Measurements from ENCODE around the gene CLIP3. TPM values are rescaled to one million over a fixed set of nuclear protein-coding genes. Genes with fewer than 3 reads are reported as not detected.
"Not testable (repeated sequence)": the region's sequence is repeated elsewhere in the genome, so short reads cannot be mapped to it uniquely, and the experiment has no call there.

The CLIP3 gene
- total and polyA plus RNA-seq, 2 donors (not counting 1 experiment from before 2014, with no cell fraction given): 0.42 to 1.3 TPM

- DNase-seq: no peak
- H3K27ac ChIP-seq (ENCODE audit: low read length in 2 of 2): no peak overlapping the region
- peaks cover 0 to 13% (median 0%) of the 10 kb centered on the region in 3 donors for H3K9me3 ChIP-seq (ENCODE audit: control extremely low read depth in 1 of 3, control insufficient read depth in 2 of 3, insufficient read depth in 1 of 3, low read length in 2 of 3)
- no peak overlapping the region for H3K9ac ChIP-seq (ENCODE audit: low read length)
- ATAC-seq (ENCODE audit: low read depth): no peak
- H4K20me1 ChIP-seq (ENCODE audit: control insufficient read depth, insufficient read depth, low read length, poor library complexity, severe bottlenecking): no peaks in the 10 kb centered on the region
- H3K27ac Mint-ChIP-seq: no peak overlapping the region
- H3K27me3 Mint-ChIP-seq: peaks cover 30% of the 10 kb centered on the region
- H3K9me3 Mint-ChIP-seq (ENCODE audit: insufficient read depth): no peaks in the 10 kb centered on the region
- H3K4me2 ChIP-seq (replicated peaks; ENCODE audit: low read depth, low read length, poor library complexity, severe bottlenecking): peak overlapping the region; percentile 87
- H3K4me3 ChIP-seq (ENCODE audit: control extremely low read depth in 1 of 5, extremely low read depth in 1 of 5, insufficient read depth in 1 of 5, low read depth in 2 of 5, low read length in 4 of 5): no peak overlapping the region
- H3K4me1 ChIP-seq (ENCODE audit: control insufficient read depth in 2 of 2, insufficient read depth in 2 of 2, low read length in 2 of 2): peaks cover 6 to 12% of the 10 kb centered on the region in 2 donors
- H3K36me3 ChIP-seq (replicated peaks in 1 of 2; ENCODE audit: control extremely low read depth in 1 of 2, control insufficient read depth in 1 of 2, extremely low read depth in 1 of 2, insufficient read depth in 2 of 2, low read length in 1 of 2): no peaks in the 10 kb centered on the region
- no peak overlapping the region for H2AFZ ChIP-seq (ENCODE audit: insufficient read depth, low read depth, low read length, poor library complexity, severe bottlenecking)
- POLR2A ChIA-PET: no interaction called here
- over 99% methylated on average over 5 of the region's 5 CpGs for WGBS (ENCODE audit: insufficient coverage)
- H3K79me2 ChIP-seq (ENCODE audit: control insufficient read depth, insufficient read depth, low read length): no peaks in the 10 kb centered on the region
- intact Hi-C loops (cut with micrococcal nuclease): no loop called here
- peaks cover 5% of the 10 kb centered on the region for H3K4me1 Mint-ChIP-seq
- peak overlapping the region; percentile 59 for H3K4me3 Mint-ChIP-seq
- TF ChIP-seq CTCF (IDR thresholded peaks at IDR 0.05) (no peak), EZH2 (IDR thresholded peaks at IDR 0.05; ENCODE audit: borderline replicate concordance, insufficient read depth, low read depth, low read length, poor library complexity, severe bottlenecking) (no peak)
- CTCF ChIA-PET: no interaction called here
- H3K27me3 ChIP-seq (replicated peaks in 1 of 4; ENCODE audit: control extremely low read depth in 1 of 4, control insufficient read depth in 3 of 4, insufficient read depth in 4 of 4, low read length in 3 of 4): peaks cover 0 to 18% (median 3%) of the 10 kb centered on the region in 4 experiments
These were observed 46.6 kb downstream of the CLIP3 start for GRCh38 chr19:35986111-35986510.

GRCh38 chr19:35983177-35983576 lies 49.5 kb downstream of the CLIP3 start:
- H3K27me3 ChIP-seq (replicated peaks in 1 of 4; ENCODE audit: control extremely low read depth in 1 of 4, control insufficient read depth in 3 of 4, insufficient read depth in 4 of 4, low read length in 3 of 4): peaks cover 0 to 19% (median 3%) of the 10 kb centered on the region in 4 experiments
- Mint-ChIP-seq H3K27me3 (peaks cover 47% of the 10 kb centered on the region), H3K4me3 (no peak overlapping the region), H3K27ac (no peak overlapping the region), H3K4me1 (peaks cover 5% of the 10 kb centered on the region), H3K9me3 (ENCODE audit: insufficient read depth) (no peaks in the 10 kb centered on the region)
- no peaks in the 10 kb centered on the region for H3K79me2 ChIP-seq (ENCODE audit: control insufficient read depth, insufficient read depth, low read length)
- no peaks in the 10 kb centered on the region for H3K36me3 ChIP-seq (replicated peaks in 1 of 2; ENCODE audit: control extremely low read depth in 1 of 2, control insufficient read depth in 1 of 2, extremely low read depth in 1 of 2, insufficient read depth in 2 of 2, low read length in 1 of 2)
- no peak overlapping the region for H3K9ac ChIP-seq (ENCODE audit: low read length)
- no peak overlapping the region for H2AFZ ChIP-seq (ENCODE audit: insufficient read depth, low read depth, low read length, poor library complexity, severe bottlenecking)
- no peaks in the 10 kb centered on the region for H3K9me3 ChIP-seq (ENCODE audit: control extremely low read depth in 1 of 3, control insufficient read depth in 2 of 3, insufficient read depth in 1 of 3, low read length in 2 of 3)
- peaks cover 6 to 12% of the 10 kb centered on the region in 2 donors for H3K4me1 ChIP-seq (ENCODE audit: control insufficient read depth in 2 of 2, insufficient read depth in 2 of 2, low read length in 2 of 2)
- ATAC-seq (ENCODE audit: low read depth) (no peak), DNase-seq (no peak)
- POLR2A ChIA-PET: no interaction called here
- CTCF ChIA-PET: no interaction called here
- H4K20me1 ChIP-seq (ENCODE audit: control insufficient read depth, insufficient read depth, low read length, poor library complexity, severe bottlenecking): no peaks in the 10 kb centered on the region
- intact Hi-C loops (cut with micrococcal nuclease): no loop called here
- no peak overlapping the region for H3K27ac ChIP-seq (ENCODE audit: low read length in 2 of 2)
- H3K4me3 ChIP-seq (ENCODE audit: control extremely low read depth in 1 of 5, extremely low read depth in 1 of 5, insufficient read depth in 1 of 5, low read depth in 2 of 5, low read length in 4 of 5): no peak overlapping the region
- TF ChIP-seq CTCF (IDR thresholded peaks at IDR 0.05) (no peak), EZH2 (IDR thresholded peaks at IDR 0.05; ENCODE audit: borderline replicate concordance, insufficient read depth, low read depth, low read length, poor library complexity, severe bottlenecking) (no peak)
- WGBS (ENCODE audit: insufficient coverage): 84% methylated on average over 4 of the region's 8 CpGs
- no peak overlapping the region for H3K4me2 ChIP-seq (replicated peaks; ENCODE audit: low read depth, low read length, poor library complexity, severe bottlenecking)

- H3K27ac Mint-ChIP-seq; H3K4me3 Mint-ChIP-seq; H3K36me3 ChIP-seq (replicated peaks in 1 of 2; ENCODE audit: control extremely low read depth in 1 of 2, control insufficient read depth in 1 of 2, extremely low read depth in 1 of 2, insufficient read depth in 2 of 2, low read length in 1 of 2); DNase-seq; H3K4me2 ChIP-seq (replicated peaks; ENCODE audit: low read depth, low read length, poor library complexity, severe bottlenecking); intact Hi-C loops (cut with micrococcal nuclease); CTCF ChIA-PET; H2AFZ ChIP-seq (ENCODE audit: insufficient read depth, low read depth, low read length, poor library complexity, severe bottlenecking); H3K4me1 ChIP-seq (ENCODE audit: control insufficient read depth in 2 of 2, insufficient read depth in 2 of 2, low read length in 2 of 2); H3K27ac ChIP-seq (ENCODE audit: low read length in 2 of 2); H4K20me1 ChIP-seq (ENCODE audit: control insufficient read depth, insufficient read depth, low read length, poor library complexity, severe bottlenecking); H3K79me2 ChIP-seq (ENCODE audit: control insufficient read depth, insufficient read depth, low read length); H3K9ac ChIP-seq (ENCODE audit: low read length); POLR2A ChIA-PET; H3K4me1 Mint-ChIP-seq; H3K9me3 ChIP-seq (ENCODE audit: control extremely low read depth in 1 of 3, control insufficient read depth in 2 of 3, insufficient read depth in 1 of 3, low read length in 2 of 3); H3K9me3 Mint-ChIP-seq (ENCODE audit: insufficient read depth); H3K4me3 ChIP-seq (ENCODE audit: control extremely low read depth in 1 of 5, extremely low read depth in 1 of 5, insufficient read depth in 1 of 5, low read depth in 2 of 5, low read length in 4 of 5); ATAC-seq (ENCODE audit: low read depth): not testable (repeated sequence)
- peaks cover 0 to 19% (median 3%) of the 10 kb centered on the region in 4 experiments for H3K27me3 ChIP-seq (replicated peaks in 1 of 4; ENCODE audit: control extremely low read depth in 1 of 4, control insufficient read depth in 3 of 4, insufficient read depth in 4 of 4, low read length in 3 of 4)
- 82% methylated on average over 4 of the region's 4 CpGs for WGBS (ENCODE audit: insufficient coverage)
- H3K27me3 Mint-ChIP-seq: peaks cover 57% of the 10 kb centered on the region
These were observed 51.7 kb downstream of the CLIP3 start for GRCh38 chr19:35980997-35981396.

All from B cell (primary cell).